ENCODE data around the gene SIX2.

The SIX2 gene

DNA sequence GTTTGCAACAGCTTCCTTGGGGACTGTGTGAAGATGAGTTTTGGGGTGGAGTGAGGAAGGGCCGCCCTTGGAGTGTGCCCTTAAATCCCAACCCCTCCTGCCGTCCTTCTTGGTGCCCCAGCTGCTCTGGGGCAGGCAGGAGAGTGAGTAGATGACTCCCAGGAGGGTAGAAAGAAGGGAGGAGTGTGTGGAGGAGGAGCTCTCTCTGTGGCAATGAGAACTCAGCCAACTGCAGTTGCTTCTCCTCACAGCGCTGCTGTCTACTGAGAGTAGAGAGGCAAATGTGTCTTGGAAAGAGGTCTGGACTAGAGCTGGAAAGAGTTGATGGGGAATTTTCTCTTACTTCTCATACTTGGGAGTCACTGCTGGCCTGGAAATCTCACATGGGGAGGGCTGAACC, 21.8 kb upstream of the SIX2 start:
- no peak overlapping the region for H3K4me3 ChIP-seq (ENCODE audit: low read length)
- no peak for TF ChIP-seq ZNF274 (IDR thresholded peaks at IDR 0.05; ENCODE audit: low read depth, low read length)

DNA sequence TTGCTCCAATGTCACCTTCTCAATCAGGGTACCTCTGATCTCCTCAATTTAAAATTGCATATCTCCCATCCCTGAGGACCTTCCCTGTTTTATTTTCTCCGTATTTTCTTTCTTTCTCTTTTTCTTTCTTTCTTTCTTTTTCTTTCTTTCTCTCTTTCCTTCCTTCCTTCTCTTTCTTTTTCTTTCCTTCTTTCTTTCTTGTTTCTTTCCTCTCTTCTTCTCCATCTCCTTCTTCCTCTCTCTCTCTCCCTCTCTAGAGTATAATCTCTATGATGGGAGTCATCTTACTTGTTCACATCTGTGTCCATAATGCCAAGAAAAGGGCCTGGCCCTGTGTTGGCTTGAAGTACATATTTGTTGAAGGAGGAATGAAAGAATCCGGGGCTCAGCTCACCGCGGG, 21.3 kb upstream of the SIX2 start:
- no peak for TF ChIP-seq ZNF274 (IDR thresholded peaks at IDR 0.05; ENCODE audit: low read depth, low read length)

DNA sequence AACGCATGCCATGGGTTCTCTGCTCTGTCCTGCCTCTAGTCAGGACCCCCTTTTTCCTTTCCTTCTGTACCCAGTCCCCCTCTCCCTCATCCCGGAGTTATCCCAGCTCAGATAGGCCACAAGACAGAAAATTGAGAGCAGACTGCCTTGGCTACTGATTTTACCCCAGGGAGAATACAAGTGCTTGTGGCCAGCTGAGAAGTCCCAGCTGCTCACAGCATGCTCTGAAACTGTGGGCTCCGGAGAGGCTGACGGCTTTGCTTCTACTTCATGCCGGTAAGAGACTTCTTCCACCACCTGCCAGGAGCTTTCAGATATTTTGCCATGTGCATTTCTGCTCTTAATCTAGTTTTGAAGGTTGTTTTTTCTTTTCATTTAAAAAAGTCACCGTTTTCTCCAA, 20.0 kb upstream of the SIX2 start:
- TF ChIP-seq ZNF274 (IDR thresholded peaks at IDR 0.05; ENCODE audit: low read depth, low read length), result no peak
- H3K4me3 ChIP-seq (ENCODE audit: low read length), result no peak overlapping the region

More for the DNA sequence above, 21.3 kb upstream of the SIX2 start:
- no peak overlapping the region for H3K4me3 ChIP-seq (ENCODE audit: low read length)

DNA sequence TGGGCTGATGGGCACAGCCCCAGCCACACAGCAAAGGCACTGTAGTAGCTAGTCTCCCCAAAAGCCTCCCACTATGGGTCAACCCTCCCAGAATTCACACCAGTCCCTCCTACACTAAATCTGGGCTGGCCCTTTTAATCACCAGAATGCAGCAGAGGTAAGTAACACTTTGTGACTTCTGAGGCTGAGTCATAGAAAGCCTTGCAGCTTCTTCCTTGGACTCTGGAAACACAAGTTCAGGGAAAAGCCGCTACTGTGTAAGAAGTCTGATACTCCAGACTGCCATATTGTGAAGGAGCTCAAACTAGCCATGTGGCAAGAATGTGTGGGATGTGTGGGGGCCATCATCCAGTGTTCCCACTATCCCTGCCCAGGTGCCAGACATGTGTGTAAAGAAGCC, 19.0 kb upstream of the SIX2 start:
- H3K4me3 ChIP-seq (ENCODE audit: low read length), result no peak overlapping the region
- TF ChIP-seq ZNF274 (IDR thresholded peaks at IDR 0.05; ENCODE audit: low read depth, low read length), result no peak

DNA sequence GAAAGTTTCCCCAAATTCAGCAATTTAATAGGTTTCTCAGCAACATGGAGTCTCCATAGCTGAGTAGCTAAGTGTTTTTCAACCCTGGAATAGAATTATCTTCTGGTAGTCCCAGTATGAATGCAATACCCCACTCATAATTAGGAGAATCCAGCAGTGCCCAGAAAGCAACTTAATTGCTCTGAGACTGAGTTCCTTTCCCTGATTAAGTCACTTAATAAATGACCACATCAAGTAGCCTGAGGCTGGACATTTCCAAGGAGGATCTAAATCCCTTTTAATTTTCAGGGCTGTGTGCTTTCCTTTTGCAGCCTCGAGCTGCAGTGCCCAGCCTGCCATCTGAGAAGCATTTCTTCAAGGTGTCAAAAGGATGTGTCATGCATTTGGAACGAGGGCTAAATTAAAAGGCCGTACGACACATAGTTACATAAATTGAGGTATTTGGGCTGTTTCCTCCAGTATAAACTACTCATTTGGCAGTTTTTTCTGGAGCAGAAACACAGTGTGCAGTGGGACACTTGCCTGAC, 17.7 kb upstream of the SIX2 start:
- TF ChIP-seq ZNF274 (IDR thresholded peaks at IDR 0.05; ENCODE audit: low read depth, low read length), result no peak
- H3K4me3 ChIP-seq (ENCODE audit: low read length), result no peak overlapping the region

DNA sequence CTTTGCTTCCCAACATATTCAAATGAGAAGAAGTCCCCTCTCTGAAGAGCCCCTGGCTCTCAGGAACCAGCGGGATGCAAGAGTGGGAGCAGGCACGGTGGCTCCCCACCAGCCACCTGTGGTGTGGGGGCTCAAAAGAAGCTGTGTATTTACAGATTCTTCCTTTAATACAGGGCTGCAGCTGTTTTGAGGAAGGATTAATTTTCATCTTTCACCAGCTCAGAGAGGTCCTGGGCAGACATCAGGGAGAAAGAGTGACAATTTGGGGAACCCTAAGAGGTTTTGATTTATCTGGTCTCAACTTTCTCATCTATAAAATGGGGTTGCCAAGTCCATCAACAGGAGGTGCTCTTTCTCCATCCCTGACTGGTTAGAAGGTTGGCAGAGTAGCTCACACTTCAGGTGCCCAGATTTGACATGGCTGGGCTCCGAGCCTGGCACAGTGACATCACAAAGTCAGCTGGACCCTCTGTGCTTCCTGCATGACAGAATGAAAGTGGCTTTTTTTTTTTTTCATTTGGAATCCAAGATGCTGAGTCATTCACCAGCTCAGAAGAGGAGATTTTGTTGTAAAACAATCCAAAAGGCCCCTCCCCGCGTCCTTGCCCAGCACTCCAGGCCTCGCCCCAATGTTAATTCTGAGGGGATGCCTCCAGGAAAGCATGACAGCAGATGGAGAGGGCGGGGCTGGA, 15.5 kb upstream of the SIX2 start:
- TF ChIP-seq ZNF274 (IDR thresholded peaks at IDR 0.05; ENCODE audit: low read depth, low read length), result no peak
- no peak overlapping the region for H3K4me3 ChIP-seq (ENCODE audit: low read length)

DNA sequence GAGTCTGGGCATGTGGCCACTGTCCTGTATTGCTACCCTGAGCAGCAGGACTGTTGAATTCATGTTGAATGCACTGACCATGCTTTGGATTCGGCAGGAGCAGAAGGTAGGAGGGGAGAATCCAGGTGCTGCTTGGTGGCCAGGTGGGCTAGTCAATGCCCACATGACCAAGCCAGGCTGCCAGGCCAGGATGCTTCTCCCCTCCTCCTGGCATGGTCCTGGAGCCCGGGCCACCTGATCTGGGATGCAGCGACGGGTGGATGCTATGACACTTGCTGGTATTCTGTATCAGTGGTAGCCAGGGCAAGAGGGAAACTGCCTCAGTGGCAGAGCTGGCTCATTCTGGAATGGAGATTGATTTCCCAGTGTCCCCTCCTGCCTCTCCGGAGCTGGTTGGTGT, 14.8 kb upstream of the SIX2 start:
- TF ChIP-seq ZNF274 (IDR thresholded peaks at IDR 0.05; ENCODE audit: low read depth, low read length), result no peak

DNA sequence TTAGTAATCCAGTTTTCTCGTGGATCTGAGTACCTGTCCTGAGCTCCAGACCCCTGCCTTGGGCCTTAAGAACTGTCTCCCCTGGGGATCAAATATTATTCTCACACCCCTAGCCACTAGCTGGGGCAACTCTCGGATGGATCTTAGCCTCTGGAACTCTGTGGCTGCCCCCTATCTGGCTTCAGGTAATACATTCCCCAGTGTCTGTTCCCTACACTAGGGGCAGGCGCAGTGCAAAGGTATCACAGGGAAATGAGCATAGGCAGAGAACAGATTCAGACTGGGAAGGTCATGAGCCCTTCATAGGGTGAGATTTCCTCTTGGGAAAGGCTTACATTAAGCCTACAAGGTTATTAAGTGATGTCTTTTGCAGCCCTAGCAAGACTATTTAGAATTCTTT, 11.2 kb upstream of the SIX2 start:
- TF ChIP-seq ZNF274 (IDR thresholded peaks at IDR 0.05; ENCODE audit: low read depth, low read length), result no peak
- no peak overlapping the region for H3K4me3 ChIP-seq (ENCODE audit: low read length)

More for the DNA sequence above, 14.8 kb upstream of the SIX2 start:
- H3K4me3 ChIP-seq (ENCODE audit: low read length), result no peak overlapping the region

DNA sequence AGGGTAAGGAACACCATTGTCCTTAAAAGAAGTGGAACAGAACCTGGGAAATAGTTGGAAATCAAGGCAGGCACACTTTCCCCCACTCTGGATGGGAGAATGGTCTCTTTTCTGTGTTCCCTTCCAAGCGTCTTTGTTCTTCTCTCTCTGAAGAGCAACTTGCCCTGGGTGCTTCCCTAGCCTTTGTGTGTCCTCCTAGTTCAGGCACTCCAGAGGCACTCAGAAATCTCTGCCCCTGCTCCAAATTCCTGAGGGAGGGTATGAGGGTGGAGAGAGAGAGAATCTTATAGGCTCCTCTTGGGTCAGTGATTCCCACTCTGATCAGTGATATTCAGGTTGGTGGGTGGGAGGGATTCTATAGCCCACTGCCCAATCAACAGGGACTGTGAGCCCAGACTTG, 8.8 kb upstream of the SIX2 start:
- H3K4me3 ChIP-seq (ENCODE audit: low read length), result no peak overlapping the region
- TF ChIP-seq ZNF274 (IDR thresholded peaks at IDR 0.05; ENCODE audit: low read depth, low read length), result no peak

DNA sequence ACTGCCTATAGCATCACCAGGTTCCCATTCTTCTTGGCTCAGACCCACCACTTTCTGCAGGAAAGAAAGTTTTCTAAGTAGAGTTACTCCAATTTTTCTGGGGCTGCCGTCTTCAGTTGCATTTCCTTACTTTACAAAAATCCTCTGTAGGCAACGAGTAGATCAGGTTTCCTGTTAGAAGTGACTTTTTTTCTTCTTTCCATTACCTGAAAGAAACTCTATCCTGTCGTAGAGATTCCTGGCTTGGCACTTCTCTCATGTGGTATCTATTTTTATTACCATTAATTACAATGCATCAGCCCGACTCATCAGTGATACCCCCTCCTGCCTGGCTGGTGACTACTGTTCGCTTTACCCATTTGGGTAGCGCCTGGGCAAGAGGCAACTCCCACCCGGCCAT, 5.6 kb upstream of the SIX2 start:
- no peak overlapping the region for H3K4me3 ChIP-seq (ENCODE audit: low read length)
- TF ChIP-seq ZNF274 (IDR thresholded peaks at IDR 0.05; ENCODE audit: low read depth, low read length), result no peak

DNA sequence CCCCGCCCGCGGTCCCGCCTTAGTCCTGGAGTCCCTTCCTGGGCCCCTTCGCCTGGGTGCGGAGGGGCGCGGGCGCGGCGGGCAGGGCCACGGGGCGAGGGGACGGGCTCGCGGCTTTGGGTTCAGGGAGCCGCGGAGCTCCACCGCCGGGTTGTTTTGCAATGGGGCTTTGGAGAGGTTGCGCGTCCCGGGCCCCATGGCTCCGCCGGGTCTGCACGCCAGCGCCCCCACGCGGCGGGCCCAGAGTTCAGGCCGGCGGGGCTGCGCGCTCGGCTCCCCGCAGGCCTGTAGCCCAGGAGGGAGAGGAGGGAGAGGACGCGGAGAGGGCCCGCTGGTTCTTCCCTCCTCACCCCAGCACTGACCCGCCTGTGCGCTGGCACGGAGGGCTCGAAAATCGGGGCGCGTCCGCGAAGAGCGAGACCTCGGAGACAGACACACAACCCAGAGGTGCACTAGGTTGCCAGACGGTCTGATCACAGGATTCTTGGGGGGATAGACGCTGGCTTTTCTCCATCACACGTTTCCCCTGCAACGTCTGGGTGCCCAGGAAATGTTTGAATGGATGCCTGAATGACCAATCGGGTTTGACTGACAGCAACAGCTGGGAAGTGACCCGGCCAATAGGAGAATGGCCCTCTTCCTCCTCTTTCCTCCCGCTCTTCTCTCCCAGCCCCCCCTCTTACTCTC, 4.9 kb upstream of the SIX2 start:
- no peak for TF ChIP-seq ZNF274 (IDR thresholded peaks at IDR 0.05; ENCODE audit: low read depth, low read length)
- no peak overlapping the region; the same call in 1 of the 2 replicates for H3K4me3 ChIP-seq (ENCODE audit: low read length)

DNA sequence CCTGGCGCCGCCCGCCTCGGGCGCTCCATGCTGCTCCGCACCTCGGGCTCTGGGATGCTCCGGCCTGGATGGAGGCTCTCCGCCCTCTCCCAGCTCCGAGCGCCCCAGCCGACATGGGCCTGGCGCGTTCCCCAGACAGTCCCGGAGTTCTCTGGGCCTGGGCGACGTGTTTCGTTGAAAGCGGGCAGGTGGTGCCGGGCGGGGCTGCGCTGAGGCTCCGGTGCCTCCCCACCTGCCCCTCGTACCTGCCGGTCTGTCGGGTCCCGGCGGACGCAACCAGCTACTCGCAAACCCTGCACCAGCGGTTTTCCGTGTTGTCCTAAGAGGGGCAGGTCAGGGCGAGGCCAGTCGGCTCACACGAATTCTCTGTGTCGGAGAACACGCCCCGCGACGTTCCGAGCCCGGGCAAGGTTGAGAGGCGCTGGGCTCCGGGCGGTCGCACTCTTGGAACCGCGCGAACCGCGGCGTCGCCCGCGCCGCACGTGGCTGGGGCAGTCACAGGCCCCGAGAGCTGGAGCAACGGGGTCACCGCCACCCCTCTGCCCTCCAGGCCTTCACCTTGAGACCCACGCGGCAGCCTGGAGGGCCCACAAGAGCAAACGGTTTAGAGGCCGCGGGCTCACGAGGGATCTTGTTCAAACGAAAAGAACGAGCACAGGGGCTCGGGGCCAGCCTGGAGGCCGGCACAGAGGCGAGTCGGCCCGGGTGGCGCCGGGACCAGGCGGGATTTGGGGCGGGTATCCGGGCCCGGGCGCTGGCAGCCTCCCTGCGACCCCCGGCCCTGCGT, 4.2 kb upstream of the SIX2 start:
- TF ChIP-seq ZNF274 (IDR thresholded peaks at IDR 0.05; ENCODE audit: low read depth, low read length), result no peak
- no peak overlapping the region; the same call in 1 of the 2 replicates for H3K4me3 ChIP-seq (ENCODE audit: low read length)

DNA sequence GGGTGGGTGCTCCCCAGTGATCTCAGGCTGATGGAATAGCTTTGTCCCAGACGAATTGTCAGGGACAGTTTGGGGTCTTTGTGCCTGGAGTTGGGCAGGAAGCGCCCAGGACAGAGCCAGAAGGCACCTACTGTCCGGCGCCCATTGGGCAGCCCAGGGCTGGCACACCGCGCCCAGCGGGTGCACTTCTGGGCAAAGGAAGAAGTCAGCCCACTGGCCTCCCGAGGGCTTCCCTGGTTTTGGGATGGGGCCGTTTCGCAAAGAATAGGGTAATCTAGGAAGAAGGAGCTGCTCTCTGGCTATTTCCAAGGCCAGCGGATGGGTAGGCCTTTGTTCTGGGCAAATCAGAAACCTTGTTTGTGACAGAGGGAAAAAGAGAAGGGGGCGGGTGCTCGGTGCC, 3.5 kb upstream of the SIX2 start:
- TF ChIP-seq ZNF274 (IDR thresholded peaks at IDR 0.05; ENCODE audit: low read depth, low read length), result no peak
- H3K4me3 ChIP-seq (ENCODE audit: low read length), result no peak overlapping the region
